PC-3 (cell line): Measurements from ENCODE around the gene UBE2D4. TPM values are rescaled to one million over a fixed set of nuclear protein-coding genes. Genes with fewer than 3 reads are reported as not detected.
"Not testable (repeated sequence)": the region's sequence is repeated elsewhere in the genome, so short reads cannot be mapped to it uniquely, and the experiment has no call there.

Experiments used
- ATAC-seq: fragments of 200-7000 bp; cut with Tn5 transposase; 2 replicates; pipeline ENCODE4 v1.9.1; 2020; ENCODE audit warnings: mild to moderate bottlenecking, moderate library complexity
- BruUV-seq: library from RNA; stranded (reverse); fragments of 400-500 nt; replicated peaks from 2 replicates; lab custom pipeline; 2021; lab: Mats Ljungman, UMichigan
- CTCF ChIA-PET: fragments of 300-600 bp; sonication (Branson Sonifier 250); formaldehyde crosslinking; loops from one replicate; lab custom pipeline; 2022; ENCODE audit warnings: antibody characterized with exemption; lab: Charles Lee
- POLR2A ChIA-PET: fragments of 300-600 bp; sonication (Branson Sonifier 250); formaldehyde crosslinking; loops from one replicate; lab custom pipeline; 2022; ENCODE audit warnings: antibody characterized with exemption; ENCODE audit not compliant: unreplicated experiment; lab: Charles Lee
- DNase-seq: peaks from one replicate; pipeline ENCODE4 v3.0.0-alpha.2; 2015
- H2AFZ ChIP-seq: fragments of 300-600 bp; sonication (generic); 2 replicates; pipeline ENCODE4 v1.6.0; 2016; ENCODE audit warnings: antibody characterized with exemption, low read length
- H3F3A ChIP-seq: fragments of 300-600 bp; sonication (generic); one replicate; pipeline ENCODE4 v1.6.0; 2017; ENCODE audit warnings: antibody characterized with exemption, low read length, control low read depth, mild to moderate bottlenecking; ENCODE audit not compliant: unreplicated experiment
- H3K27ac ChIP-seq: fragments of 300-600 bp; sonication (generic); 2 replicates; pipeline ENCODE4 v1.5.1; 2016; ENCODE audit warnings: mild to moderate bottlenecking, low read length
- H3K27me3 ChIP-seq: fragments of 300-600 bp; sonication (generic); 2 replicates; pipeline ENCODE4 v1.6.1; 2016; ENCODE audit warnings: low read length, mixed read lengths
- H3K36me3 ChIP-seq: fragments of 300-600 bp; sonication (generic); 2 replicates; pipeline ENCODE4 v1.6.1; 2016; ENCODE audit warnings: low read depth, mixed run types, low read length, mixed read lengths
- H3K4me1 ChIP-seq: fragments of 300-600 bp; sonication (generic); 2 replicates; pipeline ENCODE4 v1.5.1; 2016; ENCODE audit warnings: low read length; ENCODE audit not compliant: insufficient read depth
- H3K4me2 ChIP-seq: fragments of 300-600 bp; sonication (generic); 2 replicates; pipeline ENCODE4 v1.6.0; 2016; ENCODE audit warnings: low read length
- H3K4me3 ChIP-seq: fragments of 300-600 bp; sonication (generic); 2 replicates; pipeline ENCODE4 v1.5.1; 2016; ENCODE audit warnings: mild to moderate bottlenecking, low read length, mixed read lengths
- H3K79me2 ChIP-seq: fragments of 300-600 bp; sonication (generic); 2 replicates; pipeline ENCODE4 v1.6.1; 2017; ENCODE audit warnings: low read length, mixed read lengths
- H3K9ac ChIP-seq: fragments of 300-600 bp; sonication (generic); 2 replicates; pipeline ENCODE4 v1.6.0; 2016; ENCODE audit warnings: mild to moderate bottlenecking, low read length
- H3K9me2 ChIP-seq: fragments of 300-600 bp; sonication (generic); replicated peaks from 2 replicates; pipeline ENCODE4 v1.6.1; 2016; ENCODE audit warnings: mixed run types, low read length, mixed read lengths
- H3K9me3 ChIP-seq: fragments of 300-600 bp; sonication (generic); 2 replicates; pipeline ENCODE4 v1.6.1; 2016; ENCODE audit warnings: low read length, mixed read lengths
- H4K20me1 ChIP-seq: fragments of 300-600 bp; sonication (generic); 2 replicates; pipeline ENCODE4 v1.6.1; 2016; ENCODE audit warnings: low read length, mixed read lengths
- CTCF ChIP-seq: fragments of 300-600 bp; sonication (generic); conservative IDR thresholded peaks from 2 replicates; pipeline ENCODE4 v1.5.1; 2017; ENCODE audit warnings: antibody characterized with exemption, low read depth, mild to moderate bottlenecking, low read length
- EZH2 ChIP-seq: fragments of 300-600 bp; sonication (generic); IDR thresholded peaks from one replicate; pipeline ENCODE4 v1.6.1; 2017; ENCODE audit warnings: antibody characterized with exemption, mild to moderate bottlenecking, low read length; ENCODE audit not compliant: unreplicated experiment
- EZH2phosphoT487 ChIP-seq: fragments of 300-600 bp; sonication (generic); IDR thresholded peaks from 2 replicates; pipeline ENCODE4 v1.6.1; 2018; ENCODE audit warnings: mild to moderate bottlenecking, antibody characterized with exemption, low read length, borderline replicate concordance
- intact Hi-C: fragments of 100-400 bp; cut with micrococcal nuclease; formaldehyde crosslinking; loops from 2 replicates; pipeline ENCODE4 v1.9.0; 2023
- total RNA-seq: library from RNA; depleted of rRNA; stranded (reverse); fragments of >200 nt; gene quantifications from 2 replicates; pipeline ENCODE4 v1.2.3, GENCODE V29; 2014

The UBE2D4 gene
- total RNA-seq, 1 experiment from 2014 or later: 11.8 TPM

- Histone ChIP-seq H3K27me3 (no peaks in the 10 kb centered on the region), H2AFZ (no peak overlapping the region), H3K36me3 (peaks cover 3% of the 10 kb centered on the region; the same call in 1 of the 2 replicates), H3K4me1 (no peaks in the 10 kb centered on the region), H3K9me2 (no peaks in the 10 kb centered on the region), H3K4me2 (no peak overlapping the region), H3K9me3 (no peaks in the 10 kb centered on the region), H3K79me2 (peaks cover 85% of the 10 kb centered on the region), H3K27ac (no peak overlapping the region), H3F3A (no peaks in the 10 kb centered on the region), H3K4me3 (no peak overlapping the region), H4K20me1 (no peaks in the 10 kb centered on the region), H3K9ac (no peak overlapping the region)
- DNase-seq (no peak), ATAC-seq (no peak)
- POLR2A ChIA-PET: no interaction called here
- CTCF ChIA-PET: no interaction called here
- BruUV-seq: no TSS peak
- TF ChIP-seq EZH2 (no peak), CTCF (no peak), EZH2phosphoT487 (no peak)
- intact Hi-C loops: no loop called here
These were observed 34.9 kb upstream of the UBE2D4 start for GRCh38 chr7:43891069-43891955.

GRCh38 chr7:43895847-43896415, 30.3 kb upstream of the UBE2D4 start:
- Histone ChIP-seq H3F3A (no peaks in the 10 kb centered on the region), H3K9me2 (no peaks in the 10 kb centered on the region), H3K79me2 (peaks cover 93% of the 10 kb centered on the region), H2AFZ (no peak overlapping the region), H4K20me1 (no peaks in the 10 kb centered on the region), H3K36me3 (no peaks in the 10 kb centered on the region), H3K9me3 (no peaks in the 10 kb centered on the region), H3K4me2 (no peak overlapping the region), H3K9ac (no peak overlapping the region), H3K27ac (no peak overlapping the region), H3K27me3 (no peaks in the 10 kb centered on the region), H3K4me1 (no peaks in the 10 kb centered on the region), H3K4me3 (no peak overlapping the region)
- DNase-seq (no peak), ATAC-seq (no peak)
- no peak for TF ChIP-seq EZH2
- TF ChIP-seq CTCF: no peak
- TF ChIP-seq EZH2phosphoT487: no peak
- ChIA-PET CTCF (no interaction called here), POLR2A (no interaction called here)
- intact Hi-C loops: no loop called here
- BruUV-seq: no TSS peak

GRCh38 chr7:43898571-43898970, 27.7 kb upstream of the UBE2D4 start:
- H2AFZ ChIP-seq, H3K9ac ChIP-seq, H3F3A ChIP-seq, H3K27me3 ChIP-seq, POLR2A ChIA-PET, BruUV-seq, intact Hi-C loops, H3K4me2 ChIP-seq, H4K20me1 ChIP-seq, H3K9me3 ChIP-seq, DNase-seq, CTCF ChIA-PET, H3K36me3 ChIP-seq, H3K27ac ChIP-seq, H3K4me3 ChIP-seq, ATAC-seq, H3K4me1 ChIP-seq, H3K9me2 ChIP-seq: not testable (repeated sequence)
- H3K79me2 ChIP-seq: peaks cover 93% of the 10 kb centered on the region
